ENCODE measurements around the gene ARHGAP29. TPM values are rescaled to one million over a fixed set of nuclear protein-coding genes. Genes with fewer than 3 reads are reported as not detected.

Gene ARHGAP29
- total RNA-seq, 2 donors from 2014 or later, result 24.9 to 39.4 TPM

DNA sequence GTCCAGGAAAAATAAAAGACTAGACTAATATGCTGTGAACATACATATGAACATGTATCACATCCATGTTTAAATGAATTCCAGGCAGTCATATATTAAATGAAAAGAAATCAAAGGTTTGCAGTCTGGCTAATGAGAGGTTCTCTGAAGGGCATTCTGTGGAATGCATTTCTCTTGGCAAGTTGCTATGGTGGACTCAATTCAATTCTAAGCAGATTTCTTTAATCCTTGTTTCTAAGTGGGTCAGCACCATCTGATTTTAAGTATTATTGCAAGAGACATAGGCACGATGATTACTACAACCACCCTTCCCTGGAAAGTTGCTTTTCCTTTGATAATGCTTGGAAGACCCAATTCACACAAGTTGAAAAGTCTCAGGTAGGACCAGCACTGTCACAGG, 92.5 kb downstream of the ARHGAP29 start:
- no peaks in the 10 kb centered on the region for H3K9me3 ChIP-seq
- DNase-seq (ENCODE audit: low spot score) (no peak), ATAC-seq (ENCODE audit: insufficient number of reproducible peaks, low FRiP score, low read depth) (no peak)
- no peaks in the 10 kb centered on the region for H3K27me3 ChIP-seq (replicated peaks; ENCODE audit: insufficient read depth)
- H3K4me1 ChIP-seq (ENCODE audit: control insufficient read depth in 1 of 2, low read depth in 2 of 2), result peaks cover 0 to 9% of the 10 kb centered on the region in 2 donors
- no peaks in the 10 kb centered on the region for H3K36me3 ChIP-seq
- no peak overlapping the region for H3K27ac ChIP-seq
- H3K4me3 ChIP-seq, result no peak overlapping the region
- TF ChIP-seq, protein P1, sequence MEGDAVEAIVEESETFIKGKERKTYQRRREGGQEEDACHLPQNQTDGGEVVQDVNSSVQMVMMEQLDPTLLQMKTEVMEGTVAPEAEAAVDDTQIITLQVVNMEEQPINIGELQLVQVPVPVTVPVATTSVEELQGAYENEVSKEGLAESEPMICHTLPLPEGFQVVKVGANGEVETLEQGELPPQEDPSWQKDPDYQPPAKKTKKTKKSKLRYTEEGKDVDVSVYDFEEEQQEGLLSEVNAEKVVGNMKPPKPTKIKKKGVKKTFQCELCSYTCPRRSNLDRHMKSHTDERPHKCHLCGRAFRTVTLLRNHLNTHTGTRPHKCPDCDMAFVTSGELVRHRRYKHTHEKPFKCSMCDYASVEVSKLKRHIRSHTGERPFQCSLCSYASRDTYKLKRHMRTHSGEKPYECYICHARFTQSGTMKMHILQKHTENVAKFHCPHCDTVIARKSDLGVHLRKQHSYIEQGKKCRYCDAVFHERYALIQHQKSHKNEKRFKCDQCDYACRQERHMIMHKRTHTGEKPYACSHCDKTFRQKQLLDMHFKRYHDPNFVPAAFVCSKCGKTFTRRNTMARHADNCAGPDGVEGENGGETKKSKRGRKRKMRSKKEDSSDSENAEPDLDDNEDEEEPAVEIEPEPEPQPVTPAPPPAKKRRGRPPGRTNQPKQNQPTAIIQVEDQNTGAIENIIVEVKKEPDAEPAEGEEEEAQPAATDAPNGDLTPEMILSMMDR (IDR thresholded peaks at IDR 0.05), result no peak

DNA sequence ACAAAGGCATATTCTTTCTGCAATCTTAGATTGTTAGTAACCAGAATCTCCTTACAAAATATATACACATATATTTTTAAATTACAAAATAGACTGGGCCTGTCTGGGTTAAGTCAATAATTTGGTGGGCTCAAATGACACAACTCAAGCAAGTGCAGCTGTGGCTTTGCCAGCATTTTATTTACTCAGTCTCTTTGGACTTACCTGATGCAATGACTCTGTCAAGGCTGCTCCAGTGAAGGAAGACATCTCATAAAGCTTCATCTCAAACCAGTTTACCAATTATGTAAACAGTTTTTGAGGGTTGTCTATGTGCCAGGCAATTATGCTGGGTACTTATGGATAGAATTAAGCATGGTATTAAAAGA, 93.6 kb downstream of the ARHGAP29 start:
- Histone ChIP-seq H3K36me3 (no peaks in the 10 kb centered on the region), H3K4me1 (ENCODE audit: control insufficient read depth in 1 of 2, low read depth in 2 of 2) (peaks cover 0 to 9% of the 10 kb centered on the region in 2 donors), H3K4me3 (no peak overlapping the region), H3K27ac (no peak overlapping the region), H3K9me3 (no peaks in the 10 kb centered on the region), H3K27me3 (replicated peaks; ENCODE audit: insufficient read depth) (no peaks in the 10 kb centered on the region)
- ATAC-seq (ENCODE audit: insufficient number of reproducible peaks, low FRiP score, low read depth), result no peak
- DNase-seq (ENCODE audit: low spot score), result no peak
- TF ChIP-seq, protein P1 (IDR thresholded peaks at IDR 0.05), result no peak

DNA sequence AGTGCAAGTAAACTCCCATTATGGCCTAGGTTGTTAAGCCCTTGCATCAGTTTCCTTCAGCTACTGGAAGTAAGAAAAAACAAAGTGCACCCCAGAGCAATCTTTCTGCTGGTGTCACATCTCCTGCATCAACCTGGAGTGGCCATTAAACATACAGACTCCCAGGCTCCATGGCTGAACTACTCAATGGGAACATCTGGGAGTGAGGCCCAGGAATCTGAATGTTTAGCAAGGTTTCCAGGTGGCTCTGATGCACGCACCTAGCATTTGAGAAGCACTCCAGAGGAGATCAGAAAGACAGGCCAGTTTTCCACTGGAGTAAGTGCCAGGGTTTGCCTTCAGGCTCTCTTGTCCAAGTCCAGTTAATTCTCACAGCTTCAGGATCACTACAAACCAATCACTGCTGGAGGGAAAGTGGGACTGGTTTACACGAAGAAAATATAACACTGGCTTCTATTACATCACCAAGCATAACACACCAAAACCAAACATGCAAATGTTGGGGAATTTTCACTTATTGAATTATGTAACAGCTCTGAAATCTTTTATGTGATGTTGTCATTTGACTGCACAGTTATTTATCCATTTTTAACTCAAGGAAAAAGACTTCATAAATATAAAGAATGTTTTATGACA, 94.1 kb downstream of the ARHGAP29 start:
- no peak overlapping the region for H3K27ac ChIP-seq

DNA sequence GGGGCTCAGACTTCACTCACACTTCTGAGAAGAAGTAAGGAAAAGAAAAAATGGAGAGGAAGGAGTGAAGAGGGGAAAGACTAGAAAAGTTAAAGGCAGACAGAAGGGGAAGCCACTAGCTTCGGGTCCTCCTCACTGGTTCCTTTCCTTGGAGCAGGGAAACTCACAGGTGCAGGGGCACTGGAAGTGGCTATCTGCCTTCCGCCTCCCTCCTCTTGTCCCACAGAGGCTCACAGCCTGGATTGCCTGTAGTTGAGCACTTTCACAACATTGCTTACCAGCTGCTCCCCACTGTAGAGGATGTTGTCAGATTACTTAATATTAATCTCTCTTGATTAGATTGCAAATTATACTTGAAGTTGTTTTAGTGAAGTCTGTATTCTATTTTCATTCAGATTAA, 94.8 kb downstream of the ARHGAP29 start:
- Histone ChIP-seq H3K4me1 (ENCODE audit: control insufficient read depth in 1 of 2, low read depth in 2 of 2) (peaks cover 0 to 9% of the 10 kb centered on the region in 2 donors), H3K27ac (no peak overlapping the region), H3K36me3 (no peaks in the 10 kb centered on the region), H3K4me3 (no peak overlapping the region), H3K9me3 (no peaks in the 10 kb centered on the region), H3K27me3 (replicated peaks; ENCODE audit: insufficient read depth) (no peaks in the 10 kb centered on the region)
- no peak for ATAC-seq (ENCODE audit: insufficient number of reproducible peaks, low FRiP score, low read depth)
- no peak for DNase-seq (ENCODE audit: low spot score)
- TF ChIP-seq, protein P1 (IDR thresholded peaks at IDR 0.05), result no peak

More for the DNA sequence above, 94.1 kb downstream of the ARHGAP29 start:
- TF ChIP-seq, protein P1 (IDR thresholded peaks at IDR 0.05), result no peak
- no peaks in the 10 kb centered on the region for H3K27me3 ChIP-seq (replicated peaks; ENCODE audit: insufficient read depth)
- peaks cover 0 to 9% of the 10 kb centered on the region in 2 donors for H3K4me1 ChIP-seq (ENCODE audit: control insufficient read depth in 1 of 2, low read depth in 2 of 2)
- no peaks in the 10 kb centered on the region for H3K36me3 ChIP-seq
- H3K9me3 ChIP-seq, result no peaks in the 10 kb centered on the region
- no peak overlapping the region for H3K4me3 ChIP-seq
- no peak for DNase-seq (ENCODE audit: low spot score)
- ATAC-seq (ENCODE audit: insufficient number of reproducible peaks, low FRiP score, low read depth), result no peak

DNA sequence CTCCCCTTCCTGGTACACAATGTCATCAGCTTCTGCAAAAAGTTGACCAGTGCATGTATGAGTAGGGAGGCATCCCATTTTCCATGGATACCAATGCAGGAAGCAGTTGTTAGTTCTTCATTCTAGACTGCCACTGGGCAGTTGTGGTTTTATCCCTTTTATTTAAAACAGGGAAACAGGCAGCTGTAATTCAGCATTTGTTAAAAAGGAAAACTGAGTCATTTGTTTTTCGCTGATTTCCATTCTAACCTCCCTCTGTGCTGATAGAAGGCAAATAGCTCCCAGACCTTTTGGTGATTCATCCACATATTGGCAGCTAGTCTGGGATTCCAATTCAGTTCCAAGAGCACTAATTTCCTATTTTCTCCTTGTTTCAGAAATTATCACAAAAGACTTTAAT, 95.4 kb downstream of the ARHGAP29 start:
- TF ChIP-seq, protein P1 (IDR thresholded peaks at IDR 0.05), result no peak
- Histone ChIP-seq H3K27ac (no peak overlapping the region), H3K4me3 (no peak overlapping the region), H3K9me3 (no peaks in the 10 kb centered on the region), H3K27me3 (replicated peaks; ENCODE audit: insufficient read depth) (no peaks in the 10 kb centered on the region), H3K4me1 (ENCODE audit: control insufficient read depth in 1 of 2, low read depth in 2 of 2) (peaks cover 0 to 9% of the 10 kb centered on the region in 2 donors), H3K36me3 (no peaks in the 10 kb centered on the region)
- DNase-seq (ENCODE audit: low spot score), result no peak
- ATAC-seq (ENCODE audit: insufficient number of reproducible peaks, low FRiP score, low read depth), result no peak

All from thoracic aorta (tissue), 2 donors.